ENCODE measurements around the gene DGAT2L6. TPM values are rescaled to one million over a fixed set of nuclear protein-coding genes. Genes with fewer than 3 reads are reported as not detected.

The DGAT2L6 gene, protein sequence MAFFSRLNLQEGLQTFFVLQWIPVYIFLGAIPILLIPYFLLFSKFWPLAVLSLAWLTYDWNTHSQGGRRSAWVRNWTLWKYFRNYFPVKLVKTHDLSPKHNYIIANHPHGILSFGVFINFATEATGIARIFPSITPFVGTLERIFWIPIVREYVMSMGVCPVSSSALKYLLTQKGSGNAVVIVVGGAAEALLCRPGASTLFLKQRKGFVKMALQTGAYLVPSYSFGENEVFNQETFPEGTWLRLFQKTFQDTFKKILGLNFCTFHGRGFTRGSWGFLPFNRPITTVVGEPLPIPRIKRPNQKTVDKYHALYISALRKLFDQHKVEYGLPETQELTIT
- total RNA-seq: not detected

DNA sequence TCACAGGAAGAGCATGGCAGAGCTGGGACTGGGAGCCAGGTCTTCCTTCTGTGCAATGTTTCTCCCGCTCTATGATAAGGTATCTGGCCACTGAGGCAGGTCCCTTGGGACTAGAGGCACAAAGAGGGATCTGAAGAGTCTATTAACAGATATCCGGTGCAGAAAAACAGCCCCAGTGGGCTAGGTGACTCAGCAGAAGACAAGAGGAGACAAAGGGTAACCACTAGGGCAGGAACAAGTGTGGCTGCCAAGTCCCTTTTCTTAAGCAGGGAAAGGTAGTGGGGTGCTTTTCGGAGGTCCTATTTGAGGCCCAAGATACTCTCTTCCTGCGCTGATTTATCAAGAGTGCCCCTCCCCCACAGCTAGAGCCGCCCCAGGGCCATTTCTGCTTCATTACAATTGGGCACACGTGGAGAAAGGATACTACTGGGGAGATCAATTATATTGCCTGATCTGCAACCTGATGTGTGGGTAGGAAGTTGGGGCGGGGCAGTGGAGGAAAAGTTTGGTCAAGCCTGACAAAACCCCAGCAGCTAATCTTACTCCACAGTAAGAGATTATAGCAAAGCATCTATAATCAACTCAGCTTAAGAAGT lies at the start of gene DGAT2L6:
TSS of gene DGAT2L6 (plus strand) at position 546 of the 596 bp plus-strand sequence. CDS start 100 bp downstream, outside the sequence.
- Histone ChIP-seq H3K4me1 (no peaks in the 10 kb centered on the region), H3K9me3 (no peaks in the 10 kb centered on the region), H3K27me3 (no peaks in the 10 kb centered on the region), H3K27ac (no peak within 1 kb of the TSS), H3K36me3 (no peaks in the 10 kb centered on the region), H3K4me3 (no peak within 1 kb of the TSS)
- no peak for DNase-seq
- intact Hi-C loops (cut with DNase I; ENCODE audit: low total_unique reads): no loop called here
- no peak for TF ChIP-seq POLR2A (IDR thresholded peaks at IDR 0.05)
- TF ChIP-seq, protein P1, sequence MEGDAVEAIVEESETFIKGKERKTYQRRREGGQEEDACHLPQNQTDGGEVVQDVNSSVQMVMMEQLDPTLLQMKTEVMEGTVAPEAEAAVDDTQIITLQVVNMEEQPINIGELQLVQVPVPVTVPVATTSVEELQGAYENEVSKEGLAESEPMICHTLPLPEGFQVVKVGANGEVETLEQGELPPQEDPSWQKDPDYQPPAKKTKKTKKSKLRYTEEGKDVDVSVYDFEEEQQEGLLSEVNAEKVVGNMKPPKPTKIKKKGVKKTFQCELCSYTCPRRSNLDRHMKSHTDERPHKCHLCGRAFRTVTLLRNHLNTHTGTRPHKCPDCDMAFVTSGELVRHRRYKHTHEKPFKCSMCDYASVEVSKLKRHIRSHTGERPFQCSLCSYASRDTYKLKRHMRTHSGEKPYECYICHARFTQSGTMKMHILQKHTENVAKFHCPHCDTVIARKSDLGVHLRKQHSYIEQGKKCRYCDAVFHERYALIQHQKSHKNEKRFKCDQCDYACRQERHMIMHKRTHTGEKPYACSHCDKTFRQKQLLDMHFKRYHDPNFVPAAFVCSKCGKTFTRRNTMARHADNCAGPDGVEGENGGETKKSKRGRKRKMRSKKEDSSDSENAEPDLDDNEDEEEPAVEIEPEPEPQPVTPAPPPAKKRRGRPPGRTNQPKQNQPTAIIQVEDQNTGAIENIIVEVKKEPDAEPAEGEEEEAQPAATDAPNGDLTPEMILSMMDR (IDR thresholded peaks at IDR 0.05): no peak

DNA sequence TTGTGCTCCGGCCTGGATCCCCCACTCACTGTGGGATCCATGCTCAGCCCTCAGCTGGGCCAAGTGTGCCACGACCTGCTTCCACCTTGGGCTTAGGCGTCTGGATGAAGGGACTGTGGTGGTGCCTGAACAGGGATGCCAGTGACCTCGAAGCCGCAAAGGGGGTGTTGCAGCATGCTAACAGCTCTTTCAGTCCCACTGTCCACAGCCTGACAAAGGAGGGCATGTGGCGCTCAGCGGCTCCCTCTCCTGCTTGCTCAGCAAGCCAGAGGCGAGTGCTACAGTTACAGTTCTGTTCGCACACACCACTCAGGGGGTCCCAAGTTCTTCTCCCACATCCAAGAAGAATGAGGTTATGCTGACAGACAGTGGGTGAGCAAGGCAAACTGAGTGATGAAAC lies 49.2 kb upstream of the DGAT2L6 start:
- no peak for TF ChIP-seq POLR2A (IDR thresholded peaks at IDR 0.05)
- TF ChIP-seq, protein P1 (IDR thresholded peaks at IDR 0.05): no peak
- H3K27me3 ChIP-seq: no peaks in the 10 kb centered on the region
- intact Hi-C loops (cut with DNase I; ENCODE audit: low total_unique reads): no loop called here
- H3K9me3 ChIP-seq: no peaks in the 10 kb centered on the region
- H3K27ac ChIP-seq: no peak overlapping the region
- no peaks in the 10 kb centered on the region for H3K36me3 ChIP-seq
- H3K4me1 ChIP-seq: no peaks in the 10 kb centered on the region
- no peak for DNase-seq
- no peak overlapping the region for H3K4me3 ChIP-seq

GRCh38 chrX:70129816-70130215 lies 47.5 kb upstream of the DGAT2L6 start:
- no peak overlapping the region for H3K27ac ChIP-seq
- no peaks in the 10 kb centered on the region for H3K36me3 ChIP-seq
- intact Hi-C loops (cut with DNase I; ENCODE audit: low total_unique reads): no loop called here

GRCh38 chrX:70132224-70132623 lies 45.1 kb upstream of the DGAT2L6 start:
- Histone ChIP-seq H3K4me3 (no peak overlapping the region), H3K27me3 (no peaks in the 10 kb centered on the region), H3K27ac (no peak overlapping the region), H3K36me3 (no peaks in the 10 kb centered on the region), H3K9me3 (no peaks in the 10 kb centered on the region), H3K4me1 (no peaks in the 10 kb centered on the region)
- no peak for TF ChIP-seq POLR2A (IDR thresholded peaks at IDR 0.05)
- TF ChIP-seq, protein P1 (IDR thresholded peaks at IDR 0.05): no peak
- intact Hi-C loops (cut with DNase I; ENCODE audit: low total_unique reads): no loop called here
- DNase-seq: no peak

More at GRCh38 chrX:70129816-70130215, 47.5 kb upstream of the DGAT2L6 start:
- Histone ChIP-seq H3K4me1 (no peaks in the 10 kb centered on the region), H3K4me3 (no peak overlapping the region), H3K27me3 (no peaks in the 10 kb centered on the region), H3K9me3 (no peaks in the 10 kb centered on the region)
- DNase-seq: no peak
- no peak for TF ChIP-seq POLR2A (IDR thresholded peaks at IDR 0.05)
- TF ChIP-seq, protein P1 (IDR thresholded peaks at IDR 0.05): no peak

GRCh38 chrX:70132877-70133302 lies 44.4 kb upstream of the DGAT2L6 start:
- Histone ChIP-seq H3K27ac (peak overlapping the region; percentile 71 to 85), H3K4me3 (peak overlapping the region; percentile 54 to 61), H3K36me3 (no peaks in the 10 kb centered on the region), H3K27me3 (no peaks in the 10 kb centered on the region), H3K9me3 (no peaks in the 10 kb centered on the region), H3K4me1 (no peaks in the 10 kb centered on the region)
- intact Hi-C loops (cut with DNase I; ENCODE audit: low total_unique reads): no loop called here
- TF ChIP-seq, protein P1 (IDR thresholded peaks at IDR 0.05): no peak
- TF ChIP-seq POLR2A (IDR thresholded peaks at IDR 0.05): no peak
- no peak for DNase-seq
